ENCODE data around the gene WDFY4.

WDFY4 gene

GRCh38 chr10:48740015-48740707 lies 55.5 kb downstream of the WDFY4 start:
- no peak for TF ChIP-seq TCF4 (CRISPR knock-in tag; IDR thresholded peaks at IDR 0.05; ENCODE audit: borderline replicate concordance)
- TF ChIP-seq GLIS3 (CRISPR knock-in tag; IDR thresholded peaks at IDR 0.05): no peak
- TF ChIP-seq ARNTL (CRISPR knock-in tag; IDR thresholded peaks at IDR 0.05; ENCODE audit: borderline replicate concordance, low read depth): no peak
- TF ChIP-seq ZNF565 (CRISPR knock-in tag; conservative IDR thresholded peaks at IDR 0.05; ENCODE audit: low read depth): no peak
- no peak for TF ChIP-seq PATZ1 (CRISPR knock-in tag; IDR thresholded peaks at IDR 0.05; ENCODE audit: borderline replicate concordance)
- TF ChIP-seq ZFP30 (CRISPR knock-in tag; IDR thresholded peaks at IDR 0.05): no peak
- no peak for TF ChIP-seq OSR1 (CRISPR knock-in tag; IDR thresholded peaks at IDR 0.05)
- no peak for TF ChIP-seq CSRNP3 (CRISPR knock-in tag; IDR thresholded peaks at IDR 0.05)
- TF ChIP-seq POU6F1 (CRISPR knock-in tag; IDR thresholded peaks at IDR 0.05; ENCODE audit: borderline replicate concordance, low read depth): no peak
- no peak for TF ChIP-seq ZFP3 (CRISPR knock-in tag; IDR thresholded peaks at IDR 0.05)
- no peak for ATAC-seq

GRCh38 chr10:48740988-48741387 lies 56.3 kb downstream of the WDFY4 start:
- ATAC-seq: no peak
- TF ChIP-seq CSRNP3 (CRISPR knock-in tag; IDR thresholded peaks at IDR 0.05): no peak
- TF ChIP-seq ZC3H10 (CRISPR knock-in tag; IDR thresholded peaks at IDR 0.05): no peak
- TF ChIP-seq GLIS3 (CRISPR knock-in tag; IDR thresholded peaks at IDR 0.05): no peak
- TF ChIP-seq ZNF565 (CRISPR knock-in tag; conservative IDR thresholded peaks at IDR 0.05; ENCODE audit: low read depth): no peak
- TF ChIP-seq TSHZ2 (CRISPR knock-in tag; IDR thresholded peaks at IDR 0.05): no peak
- no peak for TF ChIP-seq PATZ1 (CRISPR knock-in tag; IDR thresholded peaks at IDR 0.05; ENCODE audit: borderline replicate concordance)
- no peak for TF ChIP-seq ESRRG (CRISPR knock-in tag; IDR thresholded peaks at IDR 0.05)
- no peak for TF ChIP-seq PPARA (CRISPR knock-in tag; IDR thresholded peaks at IDR 0.05; ENCODE audit: borderline replicate concordance)
- TF ChIP-seq CSDC2 (CRISPR knock-in tag; IDR thresholded peaks at IDR 0.05): no peak
- no peak for TF ChIP-seq ZFP3 (CRISPR knock-in tag; IDR thresholded peaks at IDR 0.05)
- no peak for TF ChIP-seq OSR1 (CRISPR knock-in tag; IDR thresholded peaks at IDR 0.05)
- no peak for TF ChIP-seq TOX (CRISPR knock-in tag; IDR thresholded peaks at IDR 0.05; ENCODE audit: borderline replicate concordance)
